Activated CD4-positive, CD25-positive, alpha-beta regulatory T cell treated with anti-CD3 and anti-CD28 coated beads, Interleukin-2, amount 50 U/mL, for 24 hours (primary cell): ENCODE data around the gene PALM.

ENCODE experiments used
- ATAC-seq, 2 donors: fragments of 150-1000 bp; cut with Tn5 transposase; one replicate each; pipeline ENCODE4 v1.10.0; 2021; ENCODE audit warnings: mild to moderate bottlenecking in 1 of 2, moderate library complexity in 1 of 2

The PALM gene

DNA sequence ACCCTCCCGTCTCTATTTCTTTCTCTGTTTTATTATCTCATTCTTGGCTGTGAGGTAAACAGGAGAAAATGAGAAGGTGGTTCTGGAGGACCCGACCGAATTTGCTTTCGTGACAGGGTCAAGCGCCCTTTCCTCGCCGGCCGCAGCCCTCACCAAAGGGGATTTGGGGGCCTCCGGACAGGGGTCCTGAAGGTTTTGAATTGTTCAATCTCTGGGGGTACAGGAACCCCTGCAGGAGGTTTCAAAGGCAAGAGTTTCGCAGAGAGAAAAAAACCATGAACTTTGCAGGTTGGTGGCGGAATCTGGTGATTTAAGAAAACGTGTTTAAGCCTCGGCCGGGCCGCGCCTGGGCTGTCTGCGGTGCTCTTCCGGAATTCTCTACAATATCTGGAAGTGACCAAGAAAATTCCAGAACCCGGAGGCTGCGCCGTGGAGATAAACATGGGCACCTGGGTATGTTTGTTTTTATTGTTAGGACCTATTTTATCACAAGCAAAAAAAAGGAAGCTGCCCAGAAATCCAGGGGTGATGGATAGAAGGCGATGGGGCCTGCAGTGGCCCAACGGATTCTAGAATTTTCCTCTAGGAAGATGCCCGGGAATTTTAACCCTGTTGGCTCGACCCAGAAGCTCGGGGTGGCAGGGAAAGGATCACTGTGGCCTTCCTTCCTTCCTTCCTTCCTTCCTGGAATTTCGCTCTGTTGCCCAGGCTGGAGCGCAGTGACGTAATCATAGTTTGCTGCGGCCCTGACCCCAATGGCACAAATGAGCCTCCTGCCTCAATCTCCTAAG is 74.3 kb downstream of the PALM start:
- ATAC-seq, result no peak

DNA sequence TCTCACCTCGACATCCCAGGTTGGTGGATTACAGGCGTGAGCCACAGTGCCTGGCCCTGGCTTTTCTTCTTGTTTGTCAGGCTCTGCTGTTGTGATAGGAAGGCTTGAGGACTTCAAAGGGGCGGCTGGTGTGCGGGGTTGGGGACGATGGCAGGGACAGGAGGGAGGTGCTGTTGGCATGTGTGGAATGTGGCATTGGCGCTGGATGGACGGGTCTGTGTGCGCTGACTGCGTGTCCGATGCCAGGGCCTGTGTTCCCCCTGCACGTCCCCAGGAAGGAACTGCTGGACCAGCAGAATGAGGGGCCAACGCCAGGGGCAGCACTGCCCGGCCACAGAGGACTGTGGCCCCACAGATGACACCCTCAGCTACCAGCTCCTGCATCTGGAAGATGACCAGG is 75.8 kb downstream of the PALM start:
- ATAC-seq, result no peak

DNA sequence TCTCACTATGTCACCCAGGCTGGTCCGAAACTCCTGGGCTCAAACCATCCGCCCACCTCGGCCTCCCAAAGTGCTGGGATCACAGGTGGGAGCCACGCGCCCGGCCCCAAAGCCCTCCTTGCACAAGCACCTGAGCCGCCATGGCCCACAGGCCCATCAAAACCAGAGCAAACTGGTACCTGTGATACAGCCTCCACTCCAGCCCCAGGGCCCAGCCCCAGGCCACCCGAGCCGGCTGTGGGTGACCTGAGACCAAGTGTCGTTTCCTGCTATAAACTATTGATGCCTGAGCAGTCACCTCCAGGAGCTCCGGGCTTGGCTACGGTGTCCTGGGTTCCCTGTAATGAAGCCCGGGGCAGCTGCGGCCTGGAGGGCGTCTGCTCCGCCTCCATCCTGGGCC is 78.8 kb downstream of the PALM start:
- no peak for ATAC-seq

DNA sequence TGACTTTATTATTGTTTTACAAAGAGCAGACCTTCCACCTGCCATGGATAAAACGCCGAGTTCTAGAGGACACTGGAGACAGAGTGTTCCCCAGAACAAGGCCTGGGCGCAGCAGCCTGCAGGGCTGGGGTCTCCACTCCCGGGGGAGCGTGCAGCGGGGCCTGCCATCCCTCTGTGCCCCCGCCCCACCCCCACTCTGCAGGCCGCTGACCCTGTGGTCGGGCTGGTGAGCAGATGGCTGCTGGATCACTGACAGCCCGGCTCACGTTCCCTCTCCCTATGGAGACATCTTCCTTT is 79.9 kb downstream of the PALM start:
- no peak for ATAC-seq

DNA sequence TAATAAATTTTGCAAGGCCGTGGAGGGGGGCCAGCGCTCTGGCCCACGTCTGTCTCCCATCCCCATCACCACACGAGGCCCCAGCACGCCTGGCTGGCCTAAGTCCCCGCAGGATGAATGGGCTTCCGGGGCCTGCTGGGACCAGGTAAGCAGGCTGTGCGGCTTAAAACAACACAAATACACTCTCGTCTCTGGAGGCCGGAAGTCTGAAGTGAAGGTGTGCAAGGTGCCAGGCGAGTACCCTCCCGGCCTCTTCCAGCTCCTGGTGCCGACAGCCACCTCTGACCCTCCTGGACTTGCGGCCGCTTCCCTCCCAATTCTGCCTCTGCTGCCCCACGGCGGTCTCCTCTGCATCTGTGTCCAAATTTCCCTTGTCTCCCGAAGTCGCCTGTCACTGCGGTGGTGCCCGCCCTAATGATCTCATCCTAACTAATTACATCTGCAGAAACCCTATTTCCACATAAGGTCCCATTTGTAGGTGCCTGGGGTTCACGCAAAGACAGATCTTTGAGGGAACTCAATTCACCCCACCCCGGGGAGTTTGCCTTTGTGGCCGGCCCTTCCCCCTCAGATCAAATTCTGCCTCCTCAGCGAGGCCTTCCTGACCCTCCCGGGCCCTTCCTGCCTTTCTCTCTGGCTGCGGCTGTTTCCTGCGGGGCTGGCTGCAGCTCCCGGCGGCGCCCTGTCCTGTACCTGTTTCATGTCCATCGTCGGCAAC is 80.4 kb downstream of the PALM start:
- no peak for ATAC-seq

DNA sequence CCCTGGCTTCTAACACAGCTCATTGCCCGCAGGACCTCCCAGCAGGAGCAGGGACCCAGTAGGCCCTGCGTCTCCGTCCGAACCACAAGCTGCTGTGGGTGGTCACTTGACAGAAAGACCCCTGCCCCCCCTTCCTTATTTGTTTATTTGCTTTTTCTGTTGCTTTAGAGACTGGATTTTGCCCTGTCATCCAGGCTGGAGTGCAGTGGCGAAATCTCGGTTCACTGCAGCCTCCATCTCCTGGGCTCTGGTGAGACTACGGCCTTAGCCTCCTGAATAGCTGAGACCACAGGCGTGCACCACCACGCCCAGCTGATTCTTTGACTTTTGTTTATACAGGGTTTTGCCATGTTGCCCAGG is 80.9 kb downstream of the PALM start:
- ATAC-seq, result no peak

DNA sequence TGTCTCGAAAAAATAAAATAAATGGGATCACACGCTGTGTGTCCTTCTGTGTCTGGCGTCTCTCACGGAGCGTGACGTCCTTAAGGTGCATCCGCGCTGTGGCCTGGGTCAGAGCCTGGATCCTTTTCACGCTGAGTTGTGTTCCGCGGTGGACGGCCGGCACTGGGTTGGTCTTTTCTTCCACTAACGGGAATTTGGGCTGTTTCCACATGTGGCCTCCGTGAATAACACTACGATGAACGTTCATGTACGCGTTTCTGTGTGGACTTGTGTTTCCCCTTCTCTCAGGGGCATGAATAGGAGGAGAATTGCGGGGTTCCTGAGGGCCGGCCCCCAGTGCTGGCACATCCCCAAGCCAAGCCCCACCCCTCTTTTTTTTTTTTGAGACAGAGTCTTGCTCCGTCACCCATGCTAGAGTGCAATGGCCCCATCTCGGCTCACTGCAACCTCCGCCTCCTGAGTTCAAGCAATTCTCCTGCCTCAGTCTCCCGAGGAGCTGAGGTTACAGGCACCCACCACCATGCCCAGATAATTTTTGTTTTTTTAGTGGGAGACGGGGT is 82.4 kb downstream of the PALM start:
- no peak for ATAC-seq

DNA sequence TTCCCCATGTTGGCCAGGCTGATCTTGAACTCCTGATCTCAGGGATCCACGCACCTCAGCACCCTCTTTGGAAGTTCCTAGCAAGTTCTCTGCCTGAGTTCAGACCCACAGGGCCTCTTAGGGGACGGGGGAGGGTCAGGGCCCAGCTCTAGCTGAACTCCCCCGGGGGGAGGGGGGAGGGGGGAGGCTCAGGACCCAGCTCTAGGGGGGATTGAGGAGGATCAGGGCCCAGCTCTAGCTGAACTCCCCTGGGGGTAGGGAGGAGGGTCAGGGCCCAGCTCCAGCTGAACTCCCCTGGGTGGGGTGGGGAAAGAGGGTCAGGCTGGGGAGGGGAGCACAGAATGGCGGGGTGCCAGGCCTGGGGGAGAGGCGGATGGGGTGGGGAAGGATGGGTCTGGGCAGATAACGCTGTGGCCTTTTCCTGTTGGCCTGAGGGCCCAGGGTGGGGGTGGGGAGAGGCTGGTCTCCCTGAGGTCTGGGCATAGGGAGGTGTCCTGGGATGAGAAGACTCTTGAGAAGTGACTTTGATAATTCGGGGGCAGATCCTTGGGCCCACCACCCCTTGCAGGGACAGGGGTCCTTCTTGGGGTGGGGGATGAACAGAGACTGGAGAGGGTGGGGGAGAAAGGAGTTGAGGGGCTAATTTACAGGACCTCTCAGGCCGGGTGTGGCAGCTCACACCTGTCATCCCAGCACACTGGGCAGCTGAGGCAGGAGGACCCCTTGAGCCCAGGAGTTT is 83.0 kb downstream of the PALM start:
- ATAC-seq, result no peak

DNA sequence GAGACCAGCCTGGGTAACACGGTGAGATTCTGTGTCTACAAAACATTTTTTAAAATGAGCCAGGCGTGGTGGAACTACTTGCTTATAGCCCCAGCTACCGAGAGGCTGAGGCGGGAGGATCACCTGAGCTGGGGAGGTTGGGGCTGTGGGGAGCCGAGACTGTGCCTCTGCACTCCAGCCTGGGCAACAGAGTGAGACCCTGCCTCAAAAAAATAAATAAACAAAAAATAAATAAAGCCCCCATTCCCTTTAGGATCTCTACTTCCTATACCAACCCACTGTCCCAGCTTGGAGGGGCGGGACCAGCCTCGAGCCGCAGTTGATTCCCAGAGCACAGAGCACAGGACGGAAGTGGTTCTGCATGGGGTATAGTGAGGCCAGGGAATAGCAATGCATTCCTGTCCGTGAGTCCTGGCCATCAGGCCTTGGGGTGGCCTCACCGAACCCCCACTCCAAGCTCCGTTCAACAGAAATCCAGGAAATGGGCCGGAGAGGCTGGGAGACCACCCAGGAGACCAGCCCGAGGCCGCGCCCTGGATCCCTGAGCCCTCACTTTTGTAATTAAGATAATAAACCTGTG is 83.7 kb downstream of the PALM start:
- no peak for ATAC-seq

DNA sequence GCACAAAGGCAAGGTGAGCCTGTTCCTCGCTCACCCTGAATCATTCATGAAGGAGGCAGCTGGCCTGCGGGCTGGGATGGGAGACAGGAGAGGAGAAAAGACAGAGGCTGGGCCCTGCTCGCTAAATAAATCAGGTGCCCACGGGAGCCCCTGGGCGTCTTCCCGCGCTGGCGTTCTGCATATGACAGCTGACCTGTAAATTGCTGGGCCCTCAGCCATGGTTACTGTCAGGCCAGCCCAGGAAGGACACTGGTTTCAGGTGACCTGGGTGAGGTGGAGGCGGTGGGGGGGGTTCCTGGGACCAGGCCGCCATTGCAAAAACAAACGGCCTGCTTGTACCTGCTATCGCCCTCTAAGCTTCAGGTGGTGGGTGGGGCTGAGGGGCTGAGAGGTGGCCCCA is 85.1 kb downstream of the PALM start:
- no peak for ATAC-seq

DNA sequence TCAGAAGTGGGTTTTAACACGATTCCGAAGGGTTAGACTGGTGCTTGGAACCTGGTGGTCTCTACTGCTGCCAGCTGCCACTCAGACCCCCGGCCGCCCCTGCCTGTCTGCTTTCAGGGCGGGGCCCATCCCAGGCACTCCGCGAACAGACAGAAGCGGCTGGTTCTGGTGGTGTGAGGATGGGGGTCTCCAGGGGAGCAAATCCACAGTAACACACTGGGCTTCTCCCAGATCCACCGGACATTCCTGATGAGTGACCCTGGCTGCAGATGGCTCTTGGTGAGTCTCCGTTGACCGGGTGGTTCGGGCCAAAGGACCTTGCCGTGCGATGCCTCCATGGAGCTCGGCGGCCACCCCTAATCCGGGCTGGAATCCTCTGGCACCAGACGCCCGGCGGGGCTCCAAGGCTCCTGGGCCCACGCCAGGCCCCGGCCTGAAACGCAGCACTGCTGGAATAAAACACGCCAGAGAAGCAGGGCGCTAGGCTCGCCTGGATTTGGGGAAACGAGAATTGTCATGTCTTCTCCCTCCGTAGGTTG is 86.4 kb downstream of the PALM start:
- ATAC-seq, result no peak

DNA sequence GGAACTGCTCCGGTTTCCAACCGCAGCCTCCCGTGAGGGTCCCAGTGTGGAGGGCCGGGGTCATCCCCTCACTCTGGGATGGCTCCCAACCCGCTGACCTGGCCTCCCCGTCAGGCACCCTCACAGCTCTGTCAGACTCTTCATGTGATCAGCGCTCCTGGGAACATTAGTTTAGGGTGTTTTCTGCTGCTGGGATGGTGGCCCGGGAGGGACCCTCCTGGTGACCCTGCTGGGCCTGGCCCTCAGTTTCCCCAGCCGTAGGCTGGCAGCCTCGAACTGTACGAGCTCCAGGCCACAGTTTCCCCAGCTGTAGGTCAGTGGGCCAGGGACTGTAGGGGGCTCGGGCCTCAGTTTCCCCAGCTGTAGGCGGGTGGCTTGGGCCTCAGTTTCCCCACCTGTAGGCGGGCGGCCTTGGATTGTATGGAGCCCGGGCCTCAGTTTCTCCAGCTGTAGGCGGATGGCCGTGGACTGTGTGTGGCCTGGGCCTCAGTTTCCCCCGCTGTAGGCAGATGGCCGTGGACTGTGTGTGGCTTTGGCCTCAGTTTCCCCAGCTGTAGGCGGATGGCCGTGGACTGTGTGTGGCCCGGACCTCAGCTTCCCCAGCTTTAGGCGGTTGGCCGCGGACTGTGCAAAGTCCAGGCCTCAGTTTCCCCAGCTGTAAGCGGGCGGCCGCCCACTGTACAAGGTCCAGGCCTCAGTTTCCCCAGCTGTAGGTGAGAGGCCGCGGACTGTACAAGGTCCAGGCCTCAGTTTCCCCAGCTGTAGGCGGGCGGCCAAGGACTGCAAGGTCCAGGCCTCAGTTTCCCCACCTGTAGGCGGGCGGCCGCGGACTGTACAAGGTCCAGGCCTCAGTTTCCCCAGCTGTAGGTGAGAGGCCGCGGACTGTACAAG is 87.2 kb downstream of the PALM start:
- ATAC-seq, result no peak

DNA sequence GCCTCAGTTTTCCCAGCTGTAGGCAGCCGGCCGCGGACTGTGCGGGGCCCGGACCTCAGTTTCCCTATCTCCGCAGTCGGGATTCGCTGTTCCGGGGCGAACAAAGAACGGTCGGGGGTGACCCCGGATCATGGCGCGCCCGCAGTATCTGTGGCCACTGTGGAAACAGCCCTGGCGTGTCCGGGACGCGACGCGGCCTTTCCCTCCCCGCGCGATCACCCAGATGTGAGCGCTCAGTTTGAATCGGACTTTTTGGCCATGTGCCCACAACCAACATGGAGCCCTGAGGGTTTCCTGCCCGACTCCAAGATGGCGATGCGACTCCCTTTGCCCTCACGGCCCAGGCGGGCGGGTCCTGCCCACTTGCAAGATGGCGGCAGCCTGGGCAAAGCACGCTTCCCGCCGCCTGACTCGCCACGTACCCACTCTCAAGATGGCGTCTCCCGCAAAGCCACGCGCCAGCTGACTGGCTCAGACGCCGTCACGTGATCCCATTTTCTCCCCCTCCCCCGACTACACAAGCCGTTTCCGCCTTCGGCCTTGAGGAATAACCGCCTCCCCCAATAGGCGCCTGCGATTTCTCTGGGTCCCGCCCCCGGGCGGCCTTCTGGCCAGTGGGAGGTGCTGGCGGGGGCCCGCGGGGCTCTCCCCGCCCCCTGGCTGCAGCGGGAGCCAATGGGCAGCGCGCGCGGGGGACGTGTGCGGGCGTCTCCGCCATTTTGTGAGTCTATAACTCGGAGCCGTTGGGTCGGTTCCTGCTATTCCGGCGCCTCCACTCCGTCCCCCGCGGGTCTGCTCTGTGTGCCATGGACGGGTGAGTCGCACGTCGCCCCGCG is 88.2 kb downstream of the PALM start, which contains the start of gene PTBP1:
Gene PTBP1 (plus strand): TSS at position 761 of the 836 bp plus-strand sequence. CDS start 46 bp downstream, at position 807.
- ATAC-seq, result peak; percentile 83 to 85
